Activated CD4-positive, alpha-beta T cell treated with anti-CD3 and anti-CD28 coated beads, Interleukin-2, amount 10 ng/mL, durations not matched to agents 7 days and 5 days (primary cell): Measurements from ENCODE around the gene GAD1. TPM values are rescaled to one million over a fixed set of nuclear protein-coding genes. Genes with fewer than 3 reads are reported as not detected.

Experiments
- CTCF ChIA-PET: fragments of 350-600 bp; sonication (Branson Sonifier 250); formaldehyde crosslinking; loops from one replicate; lab custom pipeline; 2021; ENCODE audit warnings: antibody characterized with exemption; lab: Charles Lee
- POLR2A ChIA-PET: fragments of 350-600 bp; sonication (Branson Sonifier 250); formaldehyde crosslinking; loops from one replicate; lab custom pipeline; 2021; ENCODE audit warnings: antibody characterized with exemption; lab: Charles Lee
- DNase-seq: peaks from one replicate; pipeline ENCODE4 v3.0.0-alpha.2; 2020
- H3K27ac Mint-ChIP-seq: one replicate; pipeline ENCODE4 v1.8.0; 2021; ENCODE audit warnings: mild to moderate bottlenecking, moderate library complexity, mixed read lengths
- H3K27me3 Mint-ChIP-seq: one replicate; pipeline ENCODE4 v1.8.0; 2021; ENCODE audit warnings: mixed read lengths
- H3K36me3 Mint-ChIP-seq: one replicate; pipeline ENCODE4 v1.8.0; 2021; ENCODE audit warnings: low read depth, mixed read lengths
- H3K4me1 Mint-ChIP-seq: one replicate; pipeline ENCODE4 v1.8.0; 2021; ENCODE audit warnings: mixed read lengths
- H3K4me3 Mint-ChIP-seq: one replicate; pipeline ENCODE4 v1.8.0; 2021; ENCODE audit warnings: mild to moderate bottlenecking, moderate library complexity, mixed read lengths
- H3K9me3 Mint-ChIP-seq: one replicate; pipeline ENCODE4 v1.8.0; 2021; ENCODE audit warnings: mixed read lengths
- total RNA-seq, 2 experiments: library from RNA; stranded (reverse); gene quantifications; one replicate each; pipeline ENCODE4 v1.2.3, GENCODE V29; 2021

Gene GAD1
- total RNA-seq = 1 to 10 TPM; 1.4 to 1.7 TPM

DNA sequence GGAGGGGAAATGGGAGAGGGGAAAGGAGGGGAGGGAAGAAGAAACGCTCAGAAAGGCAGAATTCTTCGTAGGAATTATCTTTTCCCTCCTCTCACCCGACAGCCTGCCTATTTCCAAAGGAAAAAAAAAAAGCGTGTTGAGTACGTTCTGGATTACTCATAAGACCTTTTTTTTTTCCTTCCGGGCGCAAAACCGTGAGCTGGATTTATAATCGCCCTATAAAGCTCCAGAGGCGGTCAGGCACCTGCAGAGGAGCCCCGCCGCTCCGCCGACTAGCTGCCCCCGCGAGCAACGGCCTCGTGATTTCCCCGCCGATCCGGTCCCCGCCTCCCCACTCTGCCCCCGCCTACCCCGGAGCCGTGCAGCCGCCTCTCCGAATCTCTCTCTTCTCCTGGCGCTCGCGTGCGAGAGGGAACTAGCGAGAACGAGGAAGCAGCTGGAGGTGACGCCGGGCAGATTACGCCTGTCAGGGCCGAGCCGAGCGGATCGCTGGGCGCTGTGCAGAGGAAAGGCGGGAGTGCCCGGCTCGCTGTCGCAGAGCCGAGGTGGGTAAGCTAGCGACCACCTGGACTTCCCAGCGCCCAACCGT lies at the start of gene GAD1:
Gene GAD1 (plus strand): TSS at position 384 of the 589 bp plus-strand sequence. CDS start 1,705 bp downstream, outside the sequence.
- Mint-ChIP-seq H3K4me3 (peak within 1 kb of the TSS; percentile 73), H3K4me1 (peaks cover 62% of the 10 kb centered on the region), H3K36me3 (peaks cover 2% of the 10 kb centered on the region), H3K27me3 (peaks cover 84% of the 10 kb centered on the region), H3K27ac (peak within 1 kb of the TSS; percentile 46), H3K9me3 (no peaks in the 10 kb centered on the region)
- ChIA-PET POLR2A (interaction anchor here (0.6 kb wide), 2 partner anchors 309 to 503 kb away, joined by 3 to 9 read pairs; no protein-coding TSS in a partner anchor), CTCF (interaction anchor here (0.7 to 2.1 kb wide), 17 partner anchors 9 to 1285 kb away, joined by 3 to 14 read pairs (median 3); no protein-coding TSS in a partner anchor)
- peak; percentile 74 for DNase-seq

DNA sequence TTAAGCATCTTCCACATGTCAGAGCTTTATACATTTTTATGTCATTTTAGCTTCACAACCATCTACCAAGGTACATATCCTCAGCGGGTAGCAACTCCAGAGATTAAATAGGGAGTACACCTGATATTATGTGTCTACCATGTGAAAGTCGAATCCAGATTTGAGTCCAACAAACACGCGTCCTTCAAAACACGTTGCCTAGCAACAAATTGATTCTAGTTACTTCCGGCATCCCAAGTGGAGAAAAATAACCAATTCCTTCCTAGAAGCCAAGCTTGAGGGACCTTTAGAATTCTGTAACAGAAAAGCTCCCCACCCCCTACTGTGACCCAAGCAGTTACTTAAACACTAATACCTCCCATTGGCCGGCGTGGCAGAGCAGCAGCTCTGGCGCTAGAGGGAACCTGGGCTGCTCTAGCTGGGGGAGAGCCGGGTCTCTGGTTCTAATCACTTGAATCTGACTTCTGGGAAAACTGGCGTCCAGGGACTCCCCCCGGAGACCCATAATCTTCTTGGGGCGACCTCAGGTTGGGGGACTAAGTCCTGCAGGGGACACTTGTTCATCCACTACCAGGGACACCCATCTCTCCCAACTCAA lies 46.6 kb upstream of the GAD1 start, which contains the start of gene ERICH2:
Gene ERICH2 (plus strand): TSS at position 371 of the 598 bp plus-strand sequence. CDS start 304 bp downstream, outside the sequence.
- H3K4me1 Mint-ChIP-seq = peaks cover 16% of the 10 kb centered on the region
- peak within 1 kb of the TSS; percentile 36 for H3K27ac Mint-ChIP-seq
- H3K9me3 Mint-ChIP-seq = no peaks in the 10 kb centered on the region
- ChIA-PET POLR2A (interaction anchor here (0.6 kb wide), 2 partner anchors 9 to 1215 kb away, joined by 3 read pairs; no protein-coding TSS in a partner anchor), CTCF (interaction anchor here (1.0 to 1.7 kb wide), 3 partner anchors 9 to 53 kb away, joined by 3 to 6 read pairs (median 5); no protein-coding TSS in a partner anchor)
- peaks cover 31% of the 10 kb centered on the region for H3K27me3 Mint-ChIP-seq
- H3K36me3 Mint-ChIP-seq = no peaks in the 10 kb centered on the region
- DNase-seq = peak; percentile 46
- H3K4me3 Mint-ChIP-seq = peak within 1 kb of the TSS; percentile 85

DNA sequence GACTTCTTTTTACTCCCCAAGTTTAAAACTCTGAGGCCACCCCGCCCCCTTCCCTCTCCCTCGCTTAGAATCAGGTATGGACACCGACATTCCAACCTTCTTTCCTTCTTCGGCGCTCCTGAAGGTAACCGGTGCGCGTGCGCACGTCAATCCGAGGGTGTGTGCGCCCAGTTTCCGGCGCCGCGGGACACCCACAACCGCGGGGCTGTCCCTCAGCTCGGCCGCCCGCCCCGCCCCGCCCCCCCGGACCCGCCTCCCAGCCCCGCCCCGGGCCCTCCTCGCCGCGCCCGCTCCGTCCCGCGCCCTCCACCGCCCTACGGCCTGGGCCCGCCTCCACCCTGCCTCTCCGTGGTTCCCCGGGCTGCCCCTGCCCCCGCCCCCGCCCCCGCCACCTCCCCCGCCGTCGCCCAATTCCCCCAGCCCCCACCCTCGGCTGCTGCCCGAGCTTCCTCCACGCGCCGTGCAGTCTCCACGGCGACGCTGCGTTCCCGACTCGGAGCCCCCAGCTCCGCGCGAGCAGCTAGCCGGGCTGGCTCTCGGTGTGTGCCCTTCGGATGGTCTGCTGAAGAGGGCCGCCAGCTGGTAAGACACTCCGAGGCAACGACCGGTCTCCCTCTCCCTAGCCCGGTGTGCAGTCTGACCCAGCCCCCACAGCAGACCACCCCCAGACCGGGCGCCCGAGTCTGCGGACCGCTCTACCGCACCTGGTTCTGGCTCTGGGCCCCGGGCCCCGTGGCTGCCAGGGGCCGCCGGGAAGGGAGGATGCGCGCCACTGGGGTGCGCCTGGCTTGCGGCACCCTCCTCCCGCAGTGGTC lies 45.9 kb upstream of the GAD1 start:
- ChIA-PET POLR2A (interaction anchor here (0.6 kb wide), 2 partner anchors 10 to 59 kb away, joined by 3 to 4 read pairs; no protein-coding TSS in a partner anchor), CTCF (interaction anchor here (1.2 to 1.7 kb wide), 2 partner anchors 10 to 42 kb away, joined by 5 to 6 read pairs; no protein-coding TSS in a partner anchor)
- Mint-ChIP-seq H3K9me3 (no peaks in the 10 kb centered on the region), H3K27me3 (peaks cover 33% of the 10 kb centered on the region), H3K36me3 (no peaks in the 10 kb centered on the region), H3K4me1 (peaks cover 15% of the 10 kb centered on the region), H3K4me3 (peak overlapping the region; percentile 85), H3K27ac (peak overlapping the region; percentile 36)
- DNase-seq = peak; percentile 70

DNA sequence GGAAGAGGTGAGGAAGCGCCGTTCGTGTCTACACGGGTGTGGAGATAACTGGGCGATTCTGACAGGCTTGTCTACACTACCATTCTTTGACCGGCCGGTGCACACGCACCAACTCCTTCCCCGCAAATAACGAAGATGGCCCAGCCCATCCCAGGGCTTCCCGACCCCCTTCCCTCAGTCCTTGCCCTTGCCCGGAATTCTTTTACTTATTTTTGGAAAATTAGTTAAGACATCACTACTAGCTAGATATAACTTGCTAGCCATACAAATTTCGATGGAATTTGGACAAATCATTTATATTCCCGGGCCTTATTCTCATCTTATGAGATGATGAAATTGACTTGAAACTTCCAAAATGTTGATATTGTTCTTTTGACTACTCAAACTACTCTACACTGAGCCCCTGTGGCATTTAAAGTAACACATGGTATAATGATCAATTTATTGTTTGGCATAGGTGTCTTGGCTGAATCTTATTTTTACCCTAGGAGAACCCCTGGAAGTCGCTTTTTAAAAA lies 45.2 kb upstream of the GAD1 start:
- POLR2A ChIA-PET = no interaction called here
- H3K36me3 Mint-ChIP-seq = no peaks in the 10 kb centered on the region
- H3K9me3 Mint-ChIP-seq = no peaks in the 10 kb centered on the region
- H3K4me1 Mint-ChIP-seq = peaks cover 15% of the 10 kb centered on the region
- CTCF ChIA-PET = interaction anchor here (1.2 kb wide), 1 partner anchor 41 kb away, joined by 4 read pairs; no protein-coding TSS in a partner anchor
- H3K27me3 Mint-ChIP-seq = peaks cover 33% of the 10 kb centered on the region
- peak overlapping the region; percentile 72 for H3K4me3 Mint-ChIP-seq
- no peak for DNase-seq
- no peak overlapping the region for H3K27ac Mint-ChIP-seq

DNA sequence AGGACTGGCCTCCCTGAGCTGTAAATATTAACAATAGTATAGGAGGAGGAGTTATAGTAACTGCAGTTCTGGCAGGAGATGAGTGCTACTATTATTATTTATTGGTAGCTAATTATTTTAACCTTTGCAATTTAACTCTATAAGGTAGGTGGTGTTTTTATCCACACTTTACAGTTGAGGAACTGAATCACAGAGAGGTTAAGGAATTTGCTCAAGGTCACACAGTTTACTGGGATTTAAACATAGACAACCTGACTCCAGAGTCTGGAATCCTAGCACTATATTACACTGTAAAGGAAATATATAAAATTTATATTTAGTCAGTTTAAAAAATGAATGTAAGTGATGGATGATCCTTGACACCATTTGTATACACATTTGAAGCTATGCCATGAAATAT lies 44.4 kb upstream of the GAD1 start:
- H3K27me3 Mint-ChIP-seq = peaks cover 33% of the 10 kb centered on the region
- H3K4me1 Mint-ChIP-seq = peaks cover 12% of the 10 kb centered on the region
- POLR2A ChIA-PET = no interaction called here
- no peaks in the 10 kb centered on the region for H3K9me3 Mint-ChIP-seq
- CTCF ChIA-PET = interaction anchor here (1.2 kb wide), 1 partner anchor 40 kb away, joined by 4 read pairs; no protein-coding TSS in a partner anchor
- H3K4me3 Mint-ChIP-seq = no peak overlapping the region
- no peak for DNase-seq
- H3K27ac Mint-ChIP-seq = no peak overlapping the region
- H3K36me3 Mint-ChIP-seq = no peaks in the 10 kb centered on the region

DNA sequence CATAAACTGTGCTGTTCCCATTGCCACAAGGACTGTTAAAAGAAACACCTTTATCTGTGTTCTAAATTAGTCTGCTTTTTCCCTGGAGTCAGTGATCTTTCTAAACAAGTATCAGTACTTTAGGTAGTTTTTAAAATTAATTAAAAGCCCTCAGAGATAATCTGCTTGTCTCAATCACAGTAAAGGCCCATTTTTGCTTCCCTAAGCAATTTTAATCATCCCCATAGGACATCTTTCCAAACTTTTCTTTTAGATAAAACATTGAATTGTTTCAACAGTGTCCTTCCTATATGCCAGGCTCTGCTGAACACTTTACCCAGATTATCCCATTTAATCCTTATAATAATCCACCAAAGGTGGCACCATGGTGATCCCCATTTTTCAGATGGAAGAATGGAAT lies 42.6 kb upstream of the GAD1 start:
- ChIA-PET POLR2A (no interaction called here), CTCF (interaction anchor here (1.7 kb wide), 1 partner anchor 365 kb away, joined by 3 read pairs; no protein-coding TSS in a partner anchor)
- Mint-ChIP-seq H3K9me3 (no peaks in the 10 kb centered on the region), H3K36me3 (no peaks in the 10 kb centered on the region), H3K27me3 (peaks cover 45% of the 10 kb centered on the region), H3K27ac (no peak overlapping the region), H3K4me1 (peaks cover 12% of the 10 kb centered on the region), H3K4me3 (no peak overlapping the region)
- DNase-seq = no peak

DNA sequence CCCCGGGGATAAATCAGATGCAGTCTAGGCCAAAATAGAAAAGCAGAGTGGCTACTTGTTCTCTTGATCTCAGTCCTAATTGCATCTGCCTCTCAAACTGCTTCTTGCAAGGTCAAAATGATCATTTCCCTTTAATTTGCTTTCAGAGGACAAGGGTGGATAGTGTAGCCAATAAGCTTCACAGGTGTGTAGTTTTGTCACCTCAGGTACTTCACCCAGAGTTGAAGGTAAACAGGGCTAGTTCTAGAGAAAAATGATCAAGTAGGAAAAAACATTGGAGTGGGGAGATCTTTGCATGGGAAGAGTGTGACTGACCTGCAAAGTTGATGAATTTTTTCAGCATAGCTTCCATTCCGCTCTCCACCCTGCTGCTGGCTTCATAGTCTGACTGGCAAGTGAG lies 37.8 kb upstream of the GAD1 start:
- Mint-ChIP-seq H3K27me3 (peaks cover 34% of the 10 kb centered on the region), H3K4me3 (no peak overlapping the region), H3K4me1 (no peaks in the 10 kb centered on the region), H3K27ac (no peak overlapping the region), H3K36me3 (no peaks in the 10 kb centered on the region), H3K9me3 (no peaks in the 10 kb centered on the region)
- no peak for DNase-seq
- POLR2A ChIA-PET = no interaction called here
- CTCF ChIA-PET = no interaction called here

DNA sequence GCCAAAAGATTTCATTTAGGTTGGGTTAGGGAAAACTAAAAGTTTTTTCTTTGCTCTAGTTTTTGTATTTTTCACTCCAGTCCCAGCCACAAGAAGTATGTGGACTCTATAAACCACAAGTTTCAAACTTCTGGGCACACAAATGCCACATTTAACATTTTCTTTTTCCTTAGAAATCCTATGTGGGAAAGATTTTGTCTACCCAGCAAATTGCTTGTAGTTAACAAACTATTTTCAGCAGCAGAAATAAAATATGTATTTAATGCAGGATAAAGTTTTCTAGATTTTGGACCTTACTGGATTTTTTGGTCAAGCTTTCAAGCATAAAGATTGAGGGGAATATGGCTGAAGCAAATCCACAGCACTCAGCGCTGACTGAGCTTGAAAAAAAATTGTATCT lies 37.4 kb upstream of the GAD1 start:
- CTCF ChIA-PET = no interaction called here
- DNase-seq = no peak

DNA sequence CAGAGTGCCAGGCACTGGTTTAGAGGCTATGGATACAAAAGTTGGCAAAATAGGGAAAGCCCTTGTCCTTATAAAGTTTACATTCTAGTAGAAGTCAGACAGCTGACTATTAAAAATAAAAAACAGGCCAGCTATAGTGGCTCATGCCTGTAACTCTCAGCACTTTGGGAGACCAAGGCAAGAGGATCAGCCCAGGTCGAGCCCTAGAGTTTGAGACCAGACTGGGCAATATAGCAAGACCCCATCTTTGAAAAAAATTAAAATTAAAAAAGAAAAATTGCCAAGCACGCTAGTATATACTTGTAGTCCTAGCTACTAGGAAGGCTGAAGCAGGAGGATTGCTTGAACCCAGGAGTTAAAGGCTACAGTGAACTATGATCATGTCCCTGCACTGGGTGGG lies 34.0 kb upstream of the GAD1 start:
- Mint-ChIP-seq H3K4me3 (no peak overlapping the region), H3K36me3 (no peaks in the 10 kb centered on the region), H3K4me1 (no peaks in the 10 kb centered on the region), H3K27me3 (peaks cover 40% of the 10 kb centered on the region), H3K9me3 (no peaks in the 10 kb centered on the region), H3K27ac (no peak overlapping the region)
- no peak for DNase-seq
- POLR2A ChIA-PET = no interaction called here
- CTCF ChIA-PET = no interaction called here

More for the DNA sequence above, 37.4 kb upstream of the GAD1 start:
- H3K27ac Mint-ChIP-seq = no peak overlapping the region
- no peaks in the 10 kb centered on the region for H3K9me3 Mint-ChIP-seq
- no peak overlapping the region for H3K4me3 Mint-ChIP-seq
- H3K27me3 Mint-ChIP-seq = peaks cover 32% of the 10 kb centered on the region
- H3K4me1 Mint-ChIP-seq = no peaks in the 10 kb centered on the region
- no peaks in the 10 kb centered on the region for H3K36me3 Mint-ChIP-seq
- POLR2A ChIA-PET = no interaction called here

DNA sequence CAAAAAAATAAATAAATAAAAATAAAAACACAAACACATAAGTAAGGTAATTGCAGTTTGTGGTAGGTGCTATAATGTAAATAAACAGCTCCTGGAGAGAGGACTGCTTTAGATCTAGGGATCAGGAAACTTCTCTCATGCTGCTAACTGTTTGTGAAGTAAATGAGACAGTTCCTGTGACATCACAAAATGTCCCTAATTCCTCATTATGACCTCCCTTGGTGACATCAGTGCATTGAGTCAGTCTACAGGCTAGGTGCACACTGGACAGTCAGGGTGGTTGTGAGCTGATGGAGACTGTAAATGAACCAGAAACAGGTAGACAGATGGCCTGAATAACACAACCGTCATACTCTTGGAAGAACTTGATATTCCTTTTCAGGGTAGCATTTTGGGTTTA lies 33.1 kb upstream of the GAD1 start:
- CTCF ChIA-PET = interaction anchor here (1.2 kb wide), 1 partner anchor 49 kb away, joined by 3 read pairs; no protein-coding TSS in a partner anchor

DNA sequence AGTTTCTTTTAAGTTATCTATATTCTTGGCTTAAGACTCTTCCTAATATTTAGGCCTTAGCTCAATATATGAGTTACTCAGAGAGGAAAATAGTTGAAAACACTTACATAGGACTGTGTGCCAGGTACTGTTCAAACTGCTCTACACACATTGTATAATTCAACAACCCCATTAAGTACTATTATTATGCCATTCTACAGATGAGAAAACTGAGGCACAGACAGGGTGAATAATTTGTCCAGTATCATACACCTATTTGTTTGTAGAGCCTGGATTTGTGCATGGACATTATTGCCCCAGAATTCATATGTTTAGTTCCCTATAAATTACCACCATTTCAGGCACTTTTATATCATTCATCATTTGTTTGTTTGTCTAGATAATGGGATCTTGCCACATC lies 17.7 kb upstream of the GAD1 start:
- H3K27ac Mint-ChIP-seq = no peak overlapping the region
- no peaks in the 10 kb centered on the region for H3K9me3 Mint-ChIP-seq
- ChIA-PET CTCF (no interaction called here), POLR2A (no interaction called here)
- DNase-seq = no peak
- no peaks in the 10 kb centered on the region for H3K4me1 Mint-ChIP-seq
- no peaks in the 10 kb centered on the region for H3K36me3 Mint-ChIP-seq
- no peak overlapping the region for H3K4me3 Mint-ChIP-seq
- peaks cover 21% of the 10 kb centered on the region for H3K27me3 Mint-ChIP-seq

More for the DNA sequence above, 33.1 kb upstream of the GAD1 start:
- no peaks in the 10 kb centered on the region for H3K9me3 Mint-ChIP-seq
- POLR2A ChIA-PET = no interaction called here
- no peak overlapping the region for H3K27ac Mint-ChIP-seq
- DNase-seq = no peak
- H3K4me3 Mint-ChIP-seq = no peak overlapping the region
- no peaks in the 10 kb centered on the region for H3K4me1 Mint-ChIP-seq
- no peaks in the 10 kb centered on the region for H3K36me3 Mint-ChIP-seq
- peaks cover 36% of the 10 kb centered on the region for H3K27me3 Mint-ChIP-seq

DNA sequence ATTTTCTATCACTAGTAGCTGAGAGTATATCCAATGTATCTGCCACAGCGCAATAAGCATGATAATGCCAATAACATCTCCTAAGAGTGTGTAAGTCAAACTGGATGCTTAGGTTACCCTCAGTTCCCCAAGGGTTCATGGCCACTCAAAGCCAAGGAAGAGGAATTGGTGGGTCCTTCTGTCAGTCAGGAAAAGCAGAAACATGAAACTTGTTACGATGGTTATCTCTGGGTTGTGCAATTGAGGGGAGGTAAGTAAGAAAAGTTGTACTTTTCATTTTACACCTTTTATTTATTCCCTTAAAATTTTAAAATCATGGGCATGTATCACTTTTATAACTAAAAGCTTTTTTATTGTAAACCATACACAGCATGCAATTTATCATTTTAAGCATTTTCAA lies 10.1 kb upstream of the GAD1 start:
- H3K27me3 Mint-ChIP-seq = peaks cover 10% of the 10 kb centered on the region
- H3K4me3 Mint-ChIP-seq = no peak overlapping the region
- no peak for DNase-seq
- POLR2A ChIA-PET = no interaction called here
- H3K36me3 Mint-ChIP-seq = no peaks in the 10 kb centered on the region
- H3K4me1 Mint-ChIP-seq = no peaks in the 10 kb centered on the region
- H3K9me3 Mint-ChIP-seq = no peaks in the 10 kb centered on the region
- H3K27ac Mint-ChIP-seq = no peak overlapping the region
- CTCF ChIA-PET = interaction anchor here (1.4 kb wide), 1 partner anchor 482 kb away, joined by 4 read pairs; no protein-coding TSS in a partner anchor
